GM19468 (cell line): Measurements from ENCODE around the gene NTSR2.
"Not testable (repeated sequence)": the region's sequence is repeated elsewhere in the genome, so short reads cannot be mapped to it uniquely, and the experiment has no call there.

Experiments used
- ATAC-seq: cut with Tn5 transposase; IDR thresholded peaks from one replicate; pipeline ENCODE4 v1.9.1; 2021; ENCODE audit warnings: mild to moderate bottlenecking, moderate library complexity, moderate number of reproducible peaks; ENCODE audit not compliant: unreplicated experiment; ENCODE audit errors: extremely low read depth

The NTSR2 gene

GRCh38 chr2:11680182-11680900, 10.3 kb upstream of the NTSR2 start:
- no peak for ATAC-seq

- no peak for ATAC-seq
Observed at GRCh38 chr2:11679486-11680181, 9.6 kb upstream of the NTSR2 start.

GRCh38 chr2:11679016-11679415, 9.0 kb upstream of the NTSR2 start:
- ATAC-seq: no peak

- ATAC-seq: no peak
Observed at GRCh38 chr2:11678306-11678960, 8.4 kb upstream of the NTSR2 start.

- no peak for ATAC-seq
Observed at GRCh38 chr2:11677136-11678055, 7.4 kb upstream of the NTSR2 start.

- no peak for ATAC-seq
Observed at GRCh38 chr2:11676640-11677039, 6.6 kb upstream of the NTSR2 start.

GRCh38 chr2:11675423-11676112, 5.6 kb upstream of the NTSR2 start:
- ATAC-seq: no peak

GRCh38 chr2:11674983-11675382, 5.0 kb upstream of the NTSR2 start:
- no peak for ATAC-seq

- no peak for ATAC-seq
Observed at GRCh38 chr2:11672407-11672806, 2.4 kb upstream of the NTSR2 start.

GRCh38 chr2:11667866-11668637, 1.9 kb downstream of the NTSR2 start:
- ATAC-seq: no peak

GRCh38 chr2:11667194-11667593, 2.8 kb downstream of the NTSR2 start:
- ATAC-seq: no peak

- ATAC-seq: no peak
Observed at GRCh38 chr2:11665510-11666362, 4.3 kb downstream of the NTSR2 start.

GRCh38 chr2:11665028-11665427, 5.0 kb downstream of the NTSR2 start:
- no peak for ATAC-seq

- no peak for ATAC-seq
Observed at GRCh38 chr2:11663427-11663826, 6.6 kb downstream of the NTSR2 start.

- no peak for ATAC-seq
Observed at GRCh38 chr2:11662882-11663281, 7.1 kb downstream of the NTSR2 start.

GRCh38 chr2:11661891-11662435, 8.0 kb downstream of the NTSR2 start:
- ATAC-seq: no peak

- not testable (repeated sequence) for ATAC-seq
Observed at GRCh38 chr2:11660396-11660795, 9.6 kb downstream of the NTSR2 start.

GRCh38 chr2:11659851-11660250, 10.1 kb downstream of the NTSR2 start:
- no peak for ATAC-seq
